Hematopoietic multipotent progenitor cell treated with erythropoietin and hydrocortisone succinate and interleukin-3 and kit ligand, for 17 days (in vitro differentiated cells): Measurements from ENCODE around the gene COL23A1.

ENCODE experiments used
- DNase-seq: peaks from one replicate; pipeline ENCODE4 v3.0.0-alpha.2; 2015; ENCODE audit warnings: low spot score

COL23A1 gene

GRCh38 chr5:178590141-178590923 is at the start of gene COL23A1:
COL23A1 (minus strand) TSS chr5:178590393.
- no peak for DNase-seq

DNA sequence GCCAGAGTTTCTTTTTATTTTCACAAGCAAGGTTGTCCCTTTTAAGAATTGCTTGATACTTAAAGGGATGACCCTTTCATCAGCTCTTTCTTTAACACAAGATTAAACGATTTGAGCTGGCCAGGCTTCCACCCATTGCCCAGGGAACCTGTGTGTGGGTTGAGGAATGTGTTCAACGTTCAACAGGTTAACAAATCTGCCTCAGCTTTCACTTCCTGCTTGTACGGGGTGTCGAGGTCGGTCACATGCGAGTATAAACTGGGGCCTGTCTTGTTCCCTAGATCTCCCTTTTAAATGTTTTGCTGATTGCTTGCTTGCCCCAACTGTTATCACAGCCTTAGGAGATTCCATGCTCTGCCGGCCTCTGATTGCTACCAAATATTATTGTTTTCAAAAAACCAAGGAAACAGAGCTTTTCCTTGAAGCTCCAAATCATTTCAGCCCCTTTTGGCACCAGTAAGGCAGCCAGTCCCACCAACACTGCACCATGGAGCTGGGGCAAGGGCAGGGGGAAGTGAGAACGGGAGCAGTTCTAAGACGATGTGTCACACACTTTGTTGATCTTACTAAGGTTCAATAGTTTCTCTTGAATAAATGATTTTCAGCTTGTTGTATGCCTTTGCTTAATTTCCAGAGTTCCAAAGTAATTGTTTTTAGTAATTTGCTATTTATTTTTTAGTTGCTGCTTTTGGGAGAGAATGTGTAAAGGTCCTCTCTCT is 47.3 kb upstream of the COL23A1 start:
- no peak for DNase-seq

DNA sequence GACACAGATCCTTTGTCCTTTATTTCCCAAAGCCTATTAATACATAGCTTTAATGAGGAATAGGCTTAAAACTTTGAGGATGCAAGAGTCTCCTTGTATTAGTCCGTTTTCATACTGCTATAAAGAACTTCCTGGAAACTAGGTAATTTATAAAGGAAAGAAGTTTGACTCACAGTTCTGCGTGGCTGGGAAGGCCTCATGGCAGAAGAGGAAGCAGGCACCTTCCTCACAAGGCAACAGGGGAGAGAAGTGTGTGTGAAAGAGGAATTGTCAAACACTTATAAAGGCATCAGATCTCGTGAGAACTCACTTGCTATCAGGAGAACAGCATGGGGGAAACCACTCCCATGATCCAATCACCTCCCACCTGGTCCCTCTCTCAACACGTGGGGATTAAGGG is 42.1 kb upstream of the COL23A1 start:
- DNase-seq: no peak

DNA sequence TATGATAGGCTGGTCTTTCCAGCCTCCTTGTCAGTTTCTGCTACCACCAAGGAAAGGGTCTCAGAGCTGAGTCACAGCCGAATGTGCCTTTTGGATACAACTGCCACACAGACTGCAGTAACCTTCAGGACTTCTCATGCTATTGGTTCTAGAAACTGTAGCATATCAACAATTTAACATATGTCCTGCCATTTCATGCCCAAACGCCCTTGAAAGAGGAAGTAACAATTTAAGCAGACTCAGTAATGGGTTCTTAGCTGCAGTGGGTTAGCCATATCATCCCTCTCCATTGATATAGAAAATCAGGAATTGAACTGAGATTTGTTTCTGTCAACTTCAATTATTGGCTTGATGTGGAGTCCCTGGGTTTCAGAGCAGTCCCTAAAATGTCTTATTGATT is 40.8 kb upstream of the COL23A1 start:
- no peak for DNase-seq

DNA sequence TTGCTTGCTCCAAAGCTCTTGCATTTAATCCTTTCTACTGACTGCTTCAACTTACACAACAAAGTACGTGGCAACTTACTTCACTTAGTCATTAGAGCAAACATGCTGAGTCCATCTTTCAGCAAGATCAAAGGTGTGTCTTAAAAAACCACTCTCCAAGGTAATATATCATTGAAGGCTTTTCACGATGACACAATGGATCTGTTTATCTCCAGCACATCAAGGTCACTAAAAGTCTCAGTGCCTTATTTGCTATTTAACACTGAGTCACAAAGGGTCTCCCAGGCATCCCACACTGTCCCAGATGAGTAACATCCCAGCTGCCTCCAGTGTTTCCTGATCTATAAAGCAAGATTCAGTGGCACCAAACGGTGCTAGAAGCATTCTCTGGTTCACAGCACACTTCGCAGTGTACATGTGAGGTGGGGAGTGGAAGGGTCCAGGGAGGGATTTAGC is 40.3 kb upstream of the COL23A1 start:
- no peak for DNase-seq

DNA sequence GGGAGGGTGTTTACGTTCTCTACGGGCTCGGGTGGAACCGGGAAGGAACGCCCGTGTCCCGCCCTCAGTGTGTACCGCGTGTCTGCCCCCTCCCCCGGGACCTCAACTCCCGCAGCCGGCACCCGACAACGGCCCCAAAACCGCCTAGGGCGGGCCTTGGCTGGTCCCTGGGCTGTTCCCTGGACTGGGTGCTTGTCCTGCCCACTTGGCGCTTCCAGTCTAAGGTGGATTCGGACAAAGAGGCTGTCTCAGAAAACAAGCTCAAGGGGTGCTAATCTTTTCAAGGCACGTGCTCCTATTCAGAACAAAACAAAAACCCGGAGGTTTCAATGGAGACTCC is 37.0 kb upstream of the COL23A1 start:
- DNase-seq: no peak

GRCh38 chr5:178626484-178627258 is 36.5 kb upstream of the COL23A1 start, which contains the start of gene CLK4:
CLK4 (minus strand) TSS chr5:178627050; CDS start chr5:178623416, 3,634 bp downstream.
- peak; percentile 98 for DNase-seq

- no peak for DNase-seq
Observed at GRCh38 chr5:178625679-178626483, 35.7 kb upstream of the COL23A1 start.

GRCh38 chr5:178624631-178625546 is 34.7 kb upstream of the COL23A1 start:
- DNase-seq: peak; percentile 42

- DNase-seq: no peak
Observed at GRCh38 chr5:178622679-178623247, 32.6 kb upstream of the COL23A1 start.

DNA sequence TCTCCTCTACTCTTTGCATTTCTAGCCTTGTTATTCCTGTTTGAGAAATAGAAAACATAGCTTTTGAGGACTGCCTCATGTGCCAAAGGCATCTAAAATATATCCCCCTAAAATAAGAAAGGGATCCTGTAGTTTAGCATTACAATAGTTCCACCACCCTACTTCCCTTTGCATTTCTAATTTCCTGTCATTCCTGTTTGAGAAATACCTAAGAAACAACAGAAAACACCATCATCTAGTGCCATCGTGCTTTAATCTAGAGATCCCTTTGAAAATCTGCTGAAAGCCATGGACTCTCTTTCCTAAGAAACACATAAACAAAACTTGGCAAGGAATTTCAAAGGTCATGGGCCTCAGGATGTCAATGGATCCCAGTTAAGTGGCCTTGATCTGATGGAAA is 29.2 kb upstream of the COL23A1 start:
- no peak for DNase-seq

DNA sequence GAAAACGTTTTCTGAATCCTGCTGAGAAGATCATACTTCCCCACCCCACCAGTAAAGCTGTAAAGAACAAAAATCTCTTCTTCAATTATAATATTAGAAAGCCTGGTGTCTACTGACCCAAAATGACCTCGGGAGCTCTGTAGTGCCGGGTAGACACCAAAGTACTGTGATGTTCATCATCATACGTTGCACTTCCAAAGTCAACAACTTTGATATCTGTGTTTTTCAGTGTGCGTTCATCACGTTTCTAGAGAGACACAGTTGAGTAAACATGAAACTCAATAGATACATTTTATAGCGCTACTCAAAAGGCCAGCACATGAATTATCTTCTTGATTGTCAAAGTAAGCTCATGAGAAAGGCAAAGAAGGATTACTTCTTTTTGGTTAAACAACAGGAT is 22.1 kb upstream of the COL23A1 start:
- DNase-seq: no peak

DNA sequence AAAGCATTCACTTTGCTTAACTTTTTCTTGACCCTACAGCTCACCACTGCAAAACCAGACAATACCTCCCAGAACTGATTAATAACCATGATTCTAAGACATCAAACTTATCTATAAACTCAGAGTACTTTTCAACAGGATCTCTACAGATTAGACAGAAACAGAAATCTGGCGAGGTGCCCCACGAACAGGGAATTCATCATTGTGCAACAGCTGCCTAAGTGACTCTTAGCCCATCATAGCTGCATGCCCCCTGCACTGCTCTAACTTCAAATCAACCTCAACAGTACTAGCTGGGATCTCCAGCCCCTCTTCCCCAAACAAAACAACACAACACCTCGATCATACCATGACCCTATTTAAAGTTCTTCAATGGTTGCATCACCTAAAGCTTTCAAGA is 16.1 kb upstream of the COL23A1 start:
- DNase-seq: no peak

GRCh38 chr5:178605788-178606187 is 15.6 kb upstream of the COL23A1 start:
- no peak for DNase-seq

DNA sequence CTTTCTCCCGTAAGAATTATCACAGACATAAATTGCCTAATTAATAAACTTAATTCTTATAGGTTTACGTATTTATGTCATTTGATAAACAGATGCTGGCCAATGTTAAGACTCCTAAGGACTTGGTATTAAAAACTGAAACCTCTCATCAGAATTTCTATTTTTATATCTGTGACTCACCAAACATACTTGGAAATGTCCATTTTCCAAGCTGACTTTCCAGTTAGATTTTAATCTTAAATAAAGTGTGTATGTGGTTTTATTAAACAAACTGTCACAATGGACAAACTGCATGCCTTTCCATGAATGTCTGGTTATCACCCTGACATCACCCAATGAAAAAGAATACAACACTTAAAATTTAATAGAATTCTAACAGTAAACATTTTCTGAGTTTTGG is 12.6 kb upstream of the COL23A1 start:
- no peak for DNase-seq

GRCh38 chr5:178595750-178596149 is 5.6 kb upstream of the COL23A1 start:
- DNase-seq: no peak

GRCh38 chr5:178595150-178595549 is 5.0 kb upstream of the COL23A1 start:
- no peak for DNase-seq

DNA sequence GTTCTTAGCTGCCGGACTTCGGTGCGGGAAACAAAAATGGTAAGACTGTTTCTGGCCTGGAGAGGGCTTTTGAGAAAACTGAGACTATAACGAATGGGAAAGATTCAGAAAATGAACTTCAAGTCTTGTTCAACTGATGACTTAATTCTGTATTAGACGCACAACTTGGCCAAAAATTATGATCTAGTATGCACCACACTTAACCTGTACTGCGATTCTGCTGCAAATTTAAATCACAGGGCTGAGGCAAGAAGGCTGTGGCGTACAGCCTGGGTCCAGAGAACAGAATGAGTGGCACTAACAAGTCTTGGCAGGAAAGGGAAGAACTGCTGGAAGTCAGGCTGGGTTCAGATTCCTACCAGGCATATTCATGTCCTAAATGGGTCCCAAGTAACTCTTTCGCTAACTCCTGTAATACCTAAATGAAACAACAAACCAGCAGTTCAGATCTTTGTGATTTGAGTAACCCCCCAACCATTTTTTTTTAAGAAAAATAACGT is 781 bp upstream of the COL23A1 start:
- DNase-seq: no peak

- DNase-seq: no peak
Observed at GRCh38 chr5:178589180-178590140, 733 bp downstream of the COL23A1 start.
